T follicular helper cell (primary cell): Measurements from ENCODE around the gene ELMO1.

Source experiments
- DNase-seq: peaks from one replicate; pipeline ENCODE4 v3.0.0-alpha.2; 2020; ENCODE audit warnings: low read depth

Gene ELMO1

DNA sequence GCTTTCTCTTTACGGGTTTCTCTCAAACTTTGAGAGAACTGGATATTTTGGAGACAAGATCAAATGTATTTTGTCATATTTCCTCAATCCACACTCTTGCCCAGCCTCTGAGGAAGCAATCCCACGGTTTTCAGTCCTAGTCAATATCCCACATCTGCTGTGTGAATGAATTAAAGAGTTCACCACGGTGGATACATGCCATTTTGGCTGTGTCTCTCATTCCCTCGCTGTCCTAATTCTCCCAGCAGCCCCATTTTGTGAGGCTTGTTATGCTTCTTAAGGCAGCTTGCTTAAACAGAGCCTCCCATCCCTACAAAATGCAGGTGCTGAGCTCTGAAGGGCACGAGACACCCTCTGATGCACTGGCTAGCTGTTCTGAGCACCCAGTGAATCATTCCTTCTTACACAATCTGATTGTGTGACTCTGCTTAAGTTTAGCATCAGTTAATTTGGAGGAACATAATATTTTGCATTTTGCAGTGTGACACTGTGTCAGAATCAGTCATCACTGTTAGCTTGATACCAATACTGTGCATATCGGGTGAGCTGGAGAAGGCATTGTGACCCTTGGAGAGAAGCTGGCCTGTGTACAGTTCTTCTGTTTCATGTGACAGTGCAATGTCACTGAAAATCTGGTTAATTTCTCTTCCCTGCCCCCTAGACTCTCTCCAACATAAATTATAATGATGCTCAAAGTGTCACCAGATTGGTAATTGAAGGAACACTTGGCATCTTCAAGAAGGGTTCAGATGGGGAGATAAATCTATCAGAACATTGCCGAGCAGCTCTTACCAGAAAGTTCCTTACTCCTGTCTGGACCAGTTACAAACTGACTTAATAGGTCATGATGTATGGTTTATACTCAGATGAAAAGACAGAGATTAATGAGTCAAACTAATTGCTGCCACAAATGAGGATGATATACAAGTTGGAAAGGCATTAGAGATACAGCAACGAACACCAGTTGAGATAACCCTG is 620.6 kb downstream of the ELMO1 start:
- DNase-seq = no peak

DNA sequence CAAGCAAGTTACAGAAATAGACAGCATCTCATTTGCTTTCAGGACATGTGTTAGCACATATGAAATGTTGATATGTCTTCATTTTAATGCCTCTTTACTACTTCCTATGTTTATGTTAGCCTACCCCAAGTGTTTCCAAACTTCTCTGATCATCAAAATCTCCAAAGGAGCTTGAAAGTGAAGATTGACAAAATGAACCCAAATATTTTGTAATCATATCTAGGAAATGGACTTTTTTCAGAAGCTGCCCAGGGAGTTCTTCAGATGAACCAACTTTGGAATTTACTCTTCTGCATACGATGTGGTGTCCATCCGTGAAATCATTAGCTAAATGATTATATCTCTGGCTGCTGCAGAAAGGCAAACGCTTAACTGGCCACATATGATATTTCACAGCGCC is 623.2 kb downstream of the ELMO1 start:
- no peak for DNase-seq

DNA sequence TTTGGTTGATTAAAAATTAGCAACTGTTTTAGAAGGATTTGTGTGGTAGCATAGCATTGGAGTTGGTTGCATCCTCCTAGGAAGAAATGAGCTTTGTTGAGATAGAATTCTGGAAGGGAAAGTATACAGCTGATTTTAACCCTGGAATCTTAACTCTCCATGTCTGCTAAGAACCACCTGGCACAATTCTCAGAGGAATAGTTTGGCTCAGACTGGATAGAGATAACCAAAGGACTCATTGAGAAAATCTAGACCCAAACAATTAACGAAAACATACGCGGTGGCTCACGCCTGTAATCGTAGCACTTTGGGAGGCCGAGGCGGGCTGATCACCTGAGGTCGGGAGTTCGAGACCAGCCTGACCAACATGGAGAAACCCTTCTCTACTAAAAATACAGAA is 625.3 kb downstream of the ELMO1 start:
- DNase-seq = no peak

DNA sequence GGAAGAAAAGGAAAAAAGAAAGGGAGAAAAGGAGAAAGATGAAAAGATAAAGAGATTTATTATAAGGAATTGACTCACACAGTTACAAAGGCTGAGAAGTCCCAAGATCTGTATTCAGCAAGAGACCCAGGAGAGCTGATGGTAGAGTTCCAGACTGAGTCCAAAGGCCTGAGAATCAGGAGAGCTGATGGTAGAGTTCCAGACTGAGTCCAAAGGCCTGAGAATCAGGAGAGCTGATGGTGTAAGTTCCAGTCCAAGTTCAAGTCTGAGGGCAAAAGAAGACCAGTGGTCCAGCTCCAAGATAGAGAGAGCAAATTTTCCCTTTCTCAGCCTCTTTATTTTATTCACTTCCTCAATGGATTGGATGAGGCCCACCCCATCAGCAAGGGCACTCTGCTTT is 627.0 kb downstream of the ELMO1 start:
- DNase-seq = no peak

DNA sequence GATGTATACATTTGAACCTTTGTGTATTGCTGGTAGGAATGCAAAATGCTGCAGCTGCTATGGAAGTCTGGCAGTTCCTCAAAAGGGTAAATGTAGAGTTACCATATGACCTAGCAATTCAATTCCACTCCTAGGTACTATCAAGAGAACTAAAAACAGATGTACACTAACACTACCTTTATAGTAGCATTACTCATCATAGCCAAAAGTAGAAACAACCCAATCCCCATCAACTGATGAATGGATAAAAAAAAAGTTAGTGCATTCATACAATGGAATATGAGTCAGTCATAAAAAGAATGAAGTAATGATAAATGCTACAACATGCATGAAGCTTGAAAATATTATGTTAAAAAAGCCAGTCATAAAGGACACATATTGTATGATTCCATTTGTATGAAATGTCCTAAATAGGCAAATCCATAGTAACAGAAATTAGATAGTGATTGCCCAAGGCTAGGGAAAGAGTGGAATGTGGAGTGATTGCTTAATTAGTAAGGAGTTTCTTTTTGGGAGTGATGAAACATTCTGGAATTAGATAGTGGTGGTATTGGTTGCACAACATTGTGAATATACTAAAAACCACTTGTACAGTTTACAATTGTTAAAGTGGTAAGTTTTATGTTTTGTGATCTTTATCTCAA is 628.0 kb downstream of the ELMO1 start:
- DNase-seq = no peak

DNA sequence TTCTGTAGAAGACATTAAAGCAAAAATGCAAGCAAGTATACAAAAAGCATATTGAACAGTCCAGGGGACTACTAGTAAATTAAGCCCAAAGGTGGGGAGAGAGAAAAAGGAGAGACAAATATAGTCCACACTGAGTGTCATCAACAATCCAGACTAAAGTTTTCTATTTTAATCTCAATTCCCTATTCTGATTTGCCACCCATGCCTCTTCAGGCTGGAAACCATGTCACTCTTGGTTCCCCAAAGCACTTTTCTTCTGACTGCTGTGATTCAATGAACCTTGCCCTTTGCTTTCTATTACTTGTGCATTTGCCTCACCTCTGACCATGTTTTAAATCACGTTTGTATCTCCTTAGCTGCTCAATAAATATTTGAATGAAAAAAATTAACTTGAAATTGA is 629.0 kb downstream of the ELMO1 start:
- no peak for DNase-seq

DNA sequence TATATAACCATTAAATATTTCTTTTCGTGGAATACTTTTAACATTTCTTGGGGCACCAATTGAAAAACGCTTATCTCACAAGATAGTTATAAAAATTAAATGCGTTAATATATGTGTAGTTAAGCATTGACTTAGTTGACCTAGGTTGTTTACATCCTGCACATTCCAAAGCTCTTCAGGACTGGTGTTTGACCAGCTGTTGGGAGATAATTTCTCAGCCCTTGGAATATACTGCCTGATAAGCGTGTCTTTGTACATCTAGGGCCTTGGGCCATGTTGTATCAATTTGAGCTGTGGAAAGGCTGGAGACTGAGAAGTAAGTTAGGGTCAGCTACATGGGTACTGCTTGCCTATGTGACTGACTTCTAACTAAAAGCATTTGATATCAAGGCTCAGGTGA is 634.4 kb downstream of the ELMO1 start:
- DNase-seq = no peak

DNA sequence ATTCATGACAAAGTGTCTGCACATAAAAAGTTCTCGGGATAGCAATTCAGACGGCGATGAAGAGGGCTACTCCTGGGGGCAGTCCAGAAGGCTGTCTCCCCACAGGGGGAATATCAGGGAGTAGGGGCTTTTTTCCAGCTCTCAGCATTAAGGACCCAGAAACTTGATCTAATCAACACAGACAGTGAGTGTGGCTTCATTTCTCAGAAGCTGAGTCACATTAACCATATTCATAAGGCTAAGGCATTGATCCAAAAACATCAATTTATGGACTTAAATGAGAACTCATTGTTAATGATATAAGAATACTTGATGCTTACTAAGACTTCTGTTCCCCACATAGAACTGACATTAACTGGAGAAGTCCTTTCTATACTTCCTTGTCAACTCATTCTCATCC is 636.9 kb downstream of the ELMO1 start:
- DNase-seq = no peak

DNA sequence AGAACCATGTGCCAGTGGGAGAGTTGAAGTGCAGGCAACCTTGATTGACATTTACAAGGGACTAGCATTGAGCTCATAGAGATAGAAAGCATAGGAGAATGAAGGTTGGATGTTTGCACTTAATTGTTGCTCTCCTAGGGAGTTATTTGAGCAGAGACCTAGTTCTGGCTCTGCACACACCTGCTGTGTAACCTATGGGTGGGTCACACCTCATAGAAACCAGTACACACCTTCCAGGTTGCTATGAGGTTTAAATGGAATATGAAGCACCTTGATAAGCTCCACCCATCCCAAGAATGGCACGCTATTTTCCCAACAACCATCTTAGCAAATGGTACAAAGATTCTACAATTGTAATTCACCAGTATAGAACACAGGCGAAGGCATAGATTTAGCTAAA is 638.2 kb downstream of the ELMO1 start:
- DNase-seq = no peak

DNA sequence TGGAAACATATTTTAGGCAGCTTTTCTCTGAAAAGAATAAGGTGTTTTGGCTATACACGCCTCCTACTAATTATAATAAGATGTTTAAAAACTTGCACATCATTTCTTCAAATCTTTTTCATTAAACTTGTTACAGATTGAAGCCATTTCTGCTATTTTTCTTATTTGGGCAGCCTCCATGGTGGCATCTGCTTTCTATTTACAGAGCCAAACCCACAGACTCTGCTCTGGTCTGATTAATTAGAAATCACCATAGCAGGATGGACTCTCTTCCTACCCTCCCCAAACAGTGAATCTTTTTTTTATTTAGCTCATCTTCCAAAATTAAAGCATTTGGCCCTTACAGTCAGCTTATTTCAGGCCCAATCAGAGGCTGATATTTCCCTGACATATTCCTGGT is 638.6 kb downstream of the ELMO1 start:
- DNase-seq = no peak

DNA sequence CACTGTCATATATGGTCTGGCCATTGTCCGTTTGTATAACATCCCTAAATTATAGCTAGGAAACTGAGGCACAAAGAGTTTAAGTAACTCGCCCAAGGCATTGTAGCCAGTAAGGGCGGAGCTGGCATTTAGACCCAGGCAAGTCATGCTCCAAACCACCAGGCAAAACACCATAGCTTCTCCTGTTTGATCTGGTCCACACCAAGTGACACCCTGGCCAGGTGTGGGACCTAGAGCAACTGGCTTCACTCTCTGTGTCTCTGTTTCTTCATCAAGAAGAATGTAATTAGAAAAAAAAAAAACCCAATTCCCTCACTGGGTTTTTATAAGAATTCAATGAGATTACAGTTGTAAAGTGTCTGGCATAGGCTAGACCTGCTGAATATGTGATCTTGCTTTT is 639.2 kb downstream of the ELMO1 start:
- no peak for DNase-seq

DNA sequence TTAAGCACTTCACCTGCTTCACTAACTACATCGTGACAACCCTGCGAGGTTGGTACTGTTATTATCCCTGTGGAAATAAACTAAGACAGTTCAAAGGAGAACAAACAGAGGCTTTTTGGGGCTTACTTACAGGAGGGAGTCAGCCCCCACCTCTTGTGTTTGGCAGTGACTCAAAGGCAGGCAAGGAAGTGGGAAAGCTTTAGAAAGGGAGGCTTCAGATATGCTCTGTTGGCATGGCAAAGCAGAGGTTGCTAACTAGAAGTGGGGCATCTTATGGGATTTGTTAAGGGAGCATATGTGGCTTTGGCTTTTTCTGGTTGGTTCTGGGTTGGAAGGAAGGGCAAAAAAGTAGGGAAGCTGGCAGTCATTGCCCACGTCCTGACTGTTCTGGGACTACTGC is 639.6 kb downstream of the ELMO1 start:
- no peak for DNase-seq

DNA sequence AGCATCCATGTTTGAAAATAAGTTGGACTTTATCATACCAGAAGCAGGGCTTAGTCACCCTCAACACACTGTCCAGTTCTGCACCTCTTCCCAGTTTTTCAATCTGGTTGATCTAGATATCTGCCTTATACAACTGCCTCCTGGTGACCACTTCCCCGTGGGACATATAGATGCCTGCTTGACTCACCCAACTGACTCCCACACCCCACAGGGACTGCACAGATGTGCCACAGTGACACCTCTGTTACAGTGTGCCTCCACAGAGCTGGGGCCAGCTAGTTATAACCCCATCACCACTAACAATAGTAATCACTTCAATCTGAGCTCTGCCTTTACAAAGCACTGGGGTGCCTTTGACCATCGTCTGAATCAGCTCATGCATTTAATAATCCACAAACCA is 641.8 kb downstream of the ELMO1 start:
- DNase-seq = no peak
